ENCODE results near the gene PBX4.

The PBX4 gene

DNA sequence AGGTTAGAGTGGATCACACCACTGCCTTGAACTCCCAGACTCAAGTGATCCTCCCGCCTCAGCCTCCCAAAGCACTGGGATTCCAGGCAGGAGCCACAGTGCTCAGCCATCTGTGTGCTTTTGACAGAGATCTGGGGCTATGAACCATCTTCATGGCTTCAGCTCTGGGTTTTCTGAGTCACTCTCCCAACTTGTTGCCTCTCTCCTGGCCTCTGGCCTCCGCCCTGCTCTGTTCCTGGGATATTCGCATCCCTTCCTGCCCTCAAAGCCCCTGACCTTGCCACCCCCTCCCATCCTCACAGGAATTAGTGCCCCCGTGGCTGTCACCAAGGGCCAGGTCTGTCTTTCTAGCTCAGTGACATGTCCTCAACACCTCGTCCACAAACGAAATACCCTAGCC lies 30.7 kb upstream of the PBX4 start:
- no peak for DNase-seq (ENCODE audit: low read depth)

DNA sequence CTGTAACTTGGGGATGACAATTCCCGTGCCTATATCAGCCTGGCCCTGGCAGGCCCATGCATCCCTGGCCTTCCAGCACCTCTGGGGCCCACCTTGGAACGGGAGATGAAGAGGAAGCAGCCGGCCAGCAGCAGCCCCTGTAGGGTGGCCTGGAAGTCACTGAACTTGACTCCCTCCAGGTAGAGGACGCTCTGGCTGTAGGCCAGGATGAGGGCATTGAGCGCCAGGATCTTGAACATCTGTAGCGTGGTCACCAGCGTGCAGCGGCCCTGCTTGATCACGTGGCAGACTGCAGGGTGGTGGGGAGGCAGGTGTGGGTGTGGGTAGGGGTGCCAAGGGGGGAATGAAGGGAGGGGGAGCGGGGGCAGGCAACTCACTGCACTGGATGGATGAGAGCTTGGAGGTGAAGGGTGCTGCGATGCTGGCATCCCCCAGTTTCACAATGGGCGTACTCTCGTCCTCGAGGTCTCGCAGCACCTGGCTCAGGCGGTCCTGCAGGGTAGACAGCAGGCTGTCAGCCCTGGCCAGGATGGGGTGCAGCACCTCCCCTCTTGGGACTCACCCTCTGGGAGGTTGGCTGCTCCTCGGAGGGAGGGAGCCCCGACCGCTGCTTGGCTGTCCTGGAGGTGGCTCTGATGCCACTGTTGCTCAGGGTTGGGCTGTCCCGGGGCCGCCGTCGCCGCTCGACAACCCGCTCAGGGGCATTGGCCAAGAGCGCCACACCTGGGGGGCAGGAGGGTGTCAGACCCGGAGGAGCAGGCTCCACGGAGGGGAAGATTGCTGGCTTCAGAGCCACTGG lies 28.7 kb upstream of the PBX4 start:
- no peak for DNase-seq (ENCODE audit: low read depth)

DNA sequence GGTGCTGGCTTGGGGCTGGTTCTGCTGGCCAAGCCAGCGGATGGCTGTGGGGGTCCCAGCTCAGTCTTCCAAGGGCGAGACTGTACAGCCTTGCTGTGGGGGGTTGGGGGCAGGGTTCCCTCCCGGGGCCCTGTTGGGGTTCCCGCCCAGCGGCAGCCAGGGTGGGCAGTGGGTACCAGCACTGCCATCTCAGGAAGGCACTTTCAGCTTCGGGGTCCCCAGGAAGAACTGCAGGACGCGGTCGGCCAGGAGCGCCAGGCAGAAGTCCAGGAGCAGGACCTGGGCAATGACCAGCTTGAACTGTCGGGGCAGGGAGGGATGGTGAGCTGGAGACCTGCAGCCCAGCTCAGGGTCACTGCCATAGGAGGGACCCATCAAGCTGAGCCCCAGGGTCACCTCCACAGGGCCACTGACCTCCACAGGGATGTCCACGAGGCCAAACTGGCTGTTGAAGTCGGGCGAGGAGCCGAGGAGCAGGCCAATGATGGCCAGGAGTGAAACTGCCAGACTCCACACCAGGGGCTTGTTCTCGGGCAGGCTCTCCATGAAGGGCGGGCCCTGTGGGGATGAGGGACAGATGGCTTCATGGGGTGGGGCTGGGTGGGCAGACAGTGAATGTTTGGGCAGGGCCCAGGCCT lies 26.9 kb upstream of the PBX4 start:
- no peak for DNase-seq (ENCODE audit: low read depth)

DNA sequence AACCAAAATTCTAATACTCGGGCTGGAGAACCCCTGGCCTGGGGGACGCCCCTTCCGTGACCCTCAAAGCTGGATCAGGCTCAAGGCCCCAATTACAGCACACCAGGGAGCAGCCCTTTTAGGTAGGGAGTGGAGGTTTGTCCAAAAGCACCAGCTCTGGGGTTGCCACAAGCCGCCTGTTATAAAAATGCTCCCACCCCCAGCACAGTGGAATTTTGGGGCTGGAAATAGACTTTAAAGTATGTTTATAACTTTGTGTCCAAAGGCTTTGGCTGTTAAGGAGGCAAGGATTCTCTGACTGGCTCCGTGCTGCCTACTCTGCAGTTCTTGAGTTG lies 25.5 kb upstream of the PBX4 start:
- no peak for DNase-seq (ENCODE audit: low read depth)

DNA sequence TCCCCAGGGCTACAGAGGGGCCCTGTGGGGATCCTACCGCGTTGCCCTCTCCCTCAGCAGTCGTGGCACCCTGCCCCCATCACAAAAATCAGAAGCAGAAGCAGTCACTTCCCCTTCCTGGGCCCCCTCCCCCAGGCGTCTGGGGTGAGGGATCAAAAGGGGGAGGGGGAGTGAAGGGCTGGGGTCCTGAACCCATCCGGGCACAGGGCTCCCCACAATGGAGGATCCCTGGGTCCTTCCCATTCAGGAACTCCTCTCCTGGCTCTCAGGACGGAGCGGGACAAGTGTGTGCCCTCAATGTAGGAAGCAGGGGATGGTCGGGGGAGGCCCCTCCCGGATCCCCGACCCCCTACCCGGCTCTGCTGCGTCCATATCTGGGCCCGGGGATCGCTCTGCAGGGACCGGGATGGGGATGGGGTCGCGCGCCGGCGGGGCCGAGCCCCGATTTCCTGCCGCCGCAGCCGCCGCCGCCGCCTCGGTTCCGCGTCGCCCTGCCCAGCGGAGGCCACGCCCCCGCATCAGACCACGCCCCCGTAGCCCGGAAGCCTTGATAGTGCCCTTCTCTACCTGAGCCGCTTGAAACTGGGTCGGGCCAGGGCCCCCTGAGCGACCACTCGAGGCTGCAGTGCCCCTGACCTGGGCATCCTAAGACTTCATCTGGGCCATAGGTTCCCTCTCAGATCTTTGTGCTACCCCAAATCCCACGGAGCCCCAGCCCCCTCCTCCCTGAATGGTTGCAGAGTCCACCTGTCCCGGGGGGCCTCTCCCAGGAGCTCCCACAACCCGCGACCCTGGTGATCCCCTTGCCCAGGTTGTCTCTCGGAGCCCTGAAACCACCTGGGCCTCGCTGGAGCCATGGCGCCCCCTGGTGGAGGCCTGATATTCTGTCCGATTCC lies 24.9 kb upstream of the PBX4 start, which contains the start of gene GMIP:
Gene GMIP (minus strand): TSS at position 500 of the 896 bp plus-strand sequence. CDS start 128 bp downstream, at position 372.
- DNase-seq (ENCODE audit: low read depth): no peak

DNA sequence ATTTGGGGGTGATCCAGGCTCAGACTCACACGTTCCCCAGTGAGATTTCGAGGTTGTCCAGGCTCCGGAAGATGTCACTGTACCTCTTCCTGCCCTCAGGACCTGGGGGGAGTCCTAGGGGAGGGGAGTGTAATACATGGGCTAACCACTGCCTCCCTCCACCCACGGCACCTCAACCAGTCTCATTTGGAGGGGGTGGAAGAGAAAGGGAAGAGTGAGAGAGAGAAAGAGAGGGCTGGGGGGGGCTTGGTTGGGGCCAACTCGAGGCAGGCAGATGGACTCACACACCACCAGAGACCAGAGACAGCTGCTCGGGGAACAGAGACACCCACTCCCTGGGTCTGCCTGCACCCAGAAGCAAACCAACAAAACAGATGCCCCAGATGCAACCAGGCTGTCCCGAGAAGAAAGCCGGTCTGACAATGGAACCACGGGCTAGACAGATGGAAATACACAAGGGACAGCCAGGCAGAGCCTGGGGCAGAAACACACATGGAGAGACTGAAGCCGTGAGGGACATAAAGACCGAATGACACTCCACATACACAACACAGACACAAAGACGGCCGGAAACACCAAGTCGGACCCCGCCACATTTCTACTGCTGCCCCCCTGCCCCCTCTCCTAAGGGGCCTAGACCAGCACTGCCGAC lies 24.1 kb upstream of the PBX4 start:
- no peak for DNase-seq (ENCODE audit: low read depth)

DNA sequence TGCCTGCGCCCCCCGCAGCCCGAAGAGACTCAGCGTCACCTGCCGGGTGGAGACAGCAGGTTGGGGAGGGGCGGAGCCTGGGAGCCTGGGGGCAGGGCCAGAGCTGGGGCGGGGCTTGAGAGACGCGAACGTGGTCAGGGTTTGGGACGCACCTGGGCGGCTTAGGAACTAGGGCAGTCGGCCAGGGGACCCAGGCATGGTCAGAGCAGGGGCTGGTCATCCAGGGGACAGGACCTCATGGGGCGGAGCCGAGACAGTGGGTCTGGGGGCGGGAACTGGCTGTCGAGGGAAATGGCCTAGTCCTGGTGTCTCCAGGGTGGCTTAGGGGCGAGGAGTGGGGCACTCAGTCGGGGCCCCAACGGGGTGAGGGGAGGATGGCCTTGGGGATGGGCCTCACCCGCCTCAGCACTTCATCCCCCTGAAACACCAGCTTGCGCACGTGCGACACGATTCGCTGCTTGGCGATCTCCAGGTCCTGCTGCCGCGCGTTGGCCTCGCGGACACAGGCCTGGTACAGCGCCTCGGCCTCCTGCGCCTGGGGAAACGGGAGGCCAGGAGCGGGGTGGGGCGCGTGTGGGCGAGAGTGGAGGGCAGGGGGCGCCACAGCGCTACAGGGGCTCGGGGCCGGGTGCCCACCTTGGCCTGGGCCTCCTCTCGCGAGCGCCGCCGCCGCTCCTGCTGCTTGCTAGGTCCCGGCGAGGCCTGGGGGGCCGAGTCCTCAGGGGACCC lies 19.2 kb upstream of the PBX4 start:
- no peak for DNase-seq (ENCODE audit: low read depth)

DNA sequence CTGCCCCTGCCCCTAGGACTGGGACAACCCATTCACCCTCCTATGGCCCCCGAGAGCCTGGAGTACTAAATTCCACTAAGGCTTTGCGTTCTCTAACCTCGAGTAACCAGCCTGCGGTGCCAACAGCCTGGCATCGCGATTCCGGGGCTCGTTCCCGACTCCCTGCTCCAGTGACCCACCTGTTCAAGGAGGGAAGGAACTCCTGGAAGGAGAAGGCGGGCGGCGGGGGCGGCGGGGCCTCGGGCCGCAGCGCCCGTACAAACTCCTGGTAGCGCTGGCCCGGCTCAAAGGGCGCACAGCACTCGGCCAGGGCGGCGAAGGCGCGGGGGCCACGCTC lies 18.7 kb upstream of the PBX4 start:
- no peak for DNase-seq (ENCODE audit: low read depth)

DNA sequence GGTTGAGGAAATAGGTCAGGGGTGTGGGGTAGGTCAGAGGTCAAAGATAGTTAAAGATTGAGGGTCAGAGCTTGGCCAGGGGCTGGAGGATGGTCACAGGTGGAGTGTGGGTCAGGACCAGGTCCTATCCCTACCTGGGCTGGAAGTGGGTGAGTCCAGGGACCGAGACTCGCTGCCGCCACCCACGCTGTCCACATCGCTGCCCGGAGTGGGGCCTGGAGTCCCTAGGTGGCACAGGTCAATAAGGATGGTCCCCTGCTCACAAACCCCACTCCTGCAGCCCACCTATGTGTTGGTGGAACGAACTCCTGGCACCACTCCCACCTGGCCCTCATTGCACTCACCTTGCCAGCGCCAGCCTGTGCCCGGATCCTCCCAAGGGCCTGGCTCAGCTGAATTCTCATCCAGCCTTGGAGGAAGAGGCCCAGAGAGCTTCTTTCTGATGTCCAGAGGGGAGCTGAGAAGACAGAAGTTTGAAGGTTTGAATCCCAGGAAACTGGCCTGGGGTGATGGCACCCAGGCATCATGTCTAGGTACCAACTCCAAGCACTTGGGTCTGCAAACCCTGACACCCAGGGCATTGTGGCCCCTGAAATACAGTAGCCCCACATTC lies 18.2 kb upstream of the PBX4 start:
- DNase-seq (ENCODE audit: low read depth): no peak

DNA sequence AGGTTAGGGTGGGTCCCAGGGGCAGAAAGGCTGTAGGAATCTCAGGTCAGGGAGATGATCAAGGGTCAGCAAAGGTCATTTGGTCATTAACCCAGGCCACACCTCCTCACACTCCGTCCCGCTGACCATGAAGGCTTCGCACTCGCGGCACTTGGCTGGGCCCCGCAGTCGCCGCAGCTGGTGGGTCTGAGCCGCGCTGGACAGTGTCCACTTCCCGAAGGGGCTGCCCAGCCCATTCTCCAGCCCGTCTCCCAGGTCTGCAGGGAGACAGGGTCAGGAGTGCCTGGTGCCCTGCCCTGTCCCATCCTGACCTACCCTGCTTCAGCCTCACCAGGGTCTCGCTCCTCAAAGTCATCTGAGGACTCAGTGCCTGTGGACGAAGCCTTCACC lies 16.8 kb upstream of the PBX4 start:
- no peak for DNase-seq (ENCODE audit: low read depth)

DNA sequence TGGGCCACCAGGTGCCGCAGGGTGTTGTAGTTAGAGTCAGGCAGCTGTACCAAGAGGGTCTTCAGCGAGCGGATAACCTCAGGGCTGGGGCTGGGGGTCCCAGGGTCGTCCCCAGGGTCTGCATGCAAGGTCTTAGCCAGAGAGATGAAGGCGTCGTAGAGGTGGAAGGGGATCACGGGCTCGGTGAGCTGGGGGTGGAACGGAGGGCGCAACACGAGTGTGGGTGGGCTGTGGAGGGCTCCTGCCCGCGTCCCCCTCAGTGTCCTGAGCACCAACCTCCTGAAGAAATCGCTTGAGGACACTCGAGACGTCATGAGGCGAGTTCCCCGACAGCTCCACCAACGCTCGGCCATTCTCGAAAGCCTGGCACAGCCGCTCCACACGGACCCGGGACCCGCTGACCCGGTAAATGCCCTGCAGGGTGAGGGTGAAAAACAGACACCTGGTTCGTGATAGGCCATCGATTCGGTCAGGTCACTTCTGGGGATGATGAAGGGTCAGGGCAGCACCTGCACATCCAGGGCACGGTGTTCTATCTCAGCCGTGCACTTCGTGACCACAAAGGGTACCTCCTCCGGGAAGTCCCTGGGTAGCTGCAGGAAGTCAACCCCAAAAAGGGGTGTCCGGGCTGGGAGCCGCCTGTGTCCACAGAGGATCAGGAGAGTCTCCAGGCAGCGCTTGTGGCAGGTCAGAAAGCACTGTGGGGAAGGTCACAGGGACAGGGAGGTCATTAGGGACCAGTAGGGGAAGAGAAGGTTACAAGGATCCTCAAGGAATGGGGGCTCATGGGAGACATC lies 16.2 kb upstream of the PBX4 start:
- DNase-seq (ENCODE audit: low read depth): no peak

DNA sequence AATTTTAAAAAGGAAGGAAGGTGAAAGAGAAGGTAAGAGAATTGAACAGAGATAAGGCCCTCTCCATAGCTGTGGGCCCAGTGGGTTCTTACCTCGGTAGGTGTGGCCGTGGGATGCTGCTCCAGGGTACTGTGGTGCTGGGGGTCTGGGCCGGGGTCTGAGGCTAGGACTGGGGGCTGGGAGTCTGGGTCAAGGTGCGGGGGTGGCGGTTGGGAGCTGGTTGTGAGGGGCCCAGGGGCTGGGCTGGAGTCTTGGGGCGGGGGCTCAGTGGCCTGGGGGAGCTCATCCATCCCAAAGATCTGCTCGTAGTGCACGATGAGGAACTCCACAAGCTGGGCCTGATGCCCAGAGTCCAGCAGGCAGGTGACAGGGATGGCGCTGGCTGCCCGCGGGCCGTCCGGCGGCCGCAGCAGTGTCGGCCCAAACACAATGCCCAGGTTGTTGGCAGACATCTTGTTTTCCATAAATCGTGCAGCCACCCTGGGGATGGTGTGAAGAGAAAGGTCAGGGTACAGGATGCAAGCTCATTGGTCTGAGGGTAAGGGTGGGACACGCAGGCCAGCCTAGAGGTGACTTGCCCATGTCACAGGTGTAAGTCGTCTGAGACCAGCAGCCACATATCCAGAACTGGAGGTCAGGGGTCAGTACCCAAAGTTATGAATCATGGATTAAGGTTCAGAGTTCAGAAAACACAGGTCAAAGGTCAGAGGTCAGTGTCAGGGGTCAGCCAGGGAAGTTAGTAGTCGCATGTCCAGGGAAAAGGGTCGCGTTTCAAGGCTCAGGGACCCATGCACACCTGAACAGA lies 15.4 kb upstream of the PBX4 start:
- no peak for DNase-seq (ENCODE audit: low read depth)

DNA sequence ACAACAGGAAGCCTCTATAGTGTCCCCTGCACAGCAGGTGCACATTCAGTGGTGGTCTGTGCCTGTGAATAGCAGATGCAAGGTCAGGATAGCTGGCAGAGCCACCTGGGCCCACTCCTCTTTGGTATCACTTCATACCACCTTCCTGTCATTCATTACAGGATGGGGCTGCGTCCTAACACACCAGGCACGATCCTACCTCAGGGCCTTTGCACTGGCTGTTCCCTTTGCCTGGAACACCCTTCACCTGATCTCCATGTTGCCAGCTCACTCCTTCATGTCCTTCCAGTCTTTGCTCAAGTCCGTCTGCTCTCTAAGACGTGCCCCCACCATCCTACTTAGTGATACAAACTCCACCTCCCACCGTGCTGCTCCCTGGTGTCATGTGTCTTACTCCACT lies 14.2 kb upstream of the PBX4 start:
- no peak for DNase-seq (ENCODE audit: low read depth)

DNA sequence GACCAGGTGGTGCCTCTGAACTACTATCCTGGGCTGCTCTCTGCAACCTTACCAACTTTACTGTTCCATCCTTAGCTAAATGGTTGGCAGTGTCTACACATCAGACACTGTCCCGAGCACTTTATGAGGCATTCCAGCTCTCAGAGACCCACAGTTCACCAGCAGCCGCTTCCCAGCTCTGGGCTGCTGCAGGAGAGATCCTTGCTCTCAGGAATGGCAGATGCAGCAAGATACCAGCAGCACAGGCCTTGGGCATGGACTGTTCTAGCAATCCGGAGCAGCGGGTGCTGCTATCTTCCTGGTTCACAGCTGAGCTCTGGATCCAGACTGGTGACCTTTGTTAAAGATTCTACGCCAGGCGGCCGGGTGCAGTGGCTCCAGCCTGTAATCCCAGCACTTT lies 12.9 kb upstream of the PBX4 start:
- no peak for DNase-seq (ENCODE audit: low read depth)

DNA sequence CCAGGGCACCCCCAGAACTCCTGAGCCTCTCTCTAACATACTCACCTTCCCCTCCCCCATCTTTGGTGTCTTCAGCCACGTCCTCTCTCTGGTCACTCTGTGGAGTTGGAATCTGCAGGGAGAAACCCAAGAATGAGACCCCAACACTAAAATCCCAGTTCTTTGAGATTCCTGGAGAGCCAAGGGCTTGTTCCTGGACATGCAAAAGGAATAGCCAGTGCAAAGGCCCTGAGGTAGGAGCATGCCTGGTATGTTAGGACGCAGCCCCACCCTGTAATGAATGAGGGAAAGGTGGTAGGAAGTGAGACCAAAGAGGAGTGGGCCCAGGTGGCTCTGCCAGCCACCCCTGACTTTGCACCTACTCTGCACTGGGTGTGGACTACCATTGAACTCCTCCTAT lies 11.9 kb upstream of the PBX4 start:
- DNase-seq (ENCODE audit: low read depth): no peak

DNA sequence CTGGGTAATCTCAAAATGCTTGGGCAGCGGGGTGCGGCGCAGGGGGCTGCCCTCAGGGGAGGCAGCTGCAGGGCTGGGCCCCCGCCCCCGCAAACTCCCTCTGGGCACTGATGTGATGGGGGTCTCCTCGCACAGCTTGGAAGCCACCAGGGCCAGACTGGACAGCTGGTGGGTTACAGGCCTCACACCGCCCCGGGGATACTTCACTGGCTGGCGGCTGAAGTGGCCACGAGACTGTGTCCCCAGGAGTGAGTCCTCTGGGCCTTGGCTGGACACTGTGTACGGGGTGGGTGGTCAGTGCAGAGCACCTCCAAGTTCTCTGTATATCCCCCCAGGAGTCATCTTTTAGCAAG lies 11.6 kb upstream of the PBX4 start:
- no peak for DNase-seq (ENCODE audit: low read depth)

DNA sequence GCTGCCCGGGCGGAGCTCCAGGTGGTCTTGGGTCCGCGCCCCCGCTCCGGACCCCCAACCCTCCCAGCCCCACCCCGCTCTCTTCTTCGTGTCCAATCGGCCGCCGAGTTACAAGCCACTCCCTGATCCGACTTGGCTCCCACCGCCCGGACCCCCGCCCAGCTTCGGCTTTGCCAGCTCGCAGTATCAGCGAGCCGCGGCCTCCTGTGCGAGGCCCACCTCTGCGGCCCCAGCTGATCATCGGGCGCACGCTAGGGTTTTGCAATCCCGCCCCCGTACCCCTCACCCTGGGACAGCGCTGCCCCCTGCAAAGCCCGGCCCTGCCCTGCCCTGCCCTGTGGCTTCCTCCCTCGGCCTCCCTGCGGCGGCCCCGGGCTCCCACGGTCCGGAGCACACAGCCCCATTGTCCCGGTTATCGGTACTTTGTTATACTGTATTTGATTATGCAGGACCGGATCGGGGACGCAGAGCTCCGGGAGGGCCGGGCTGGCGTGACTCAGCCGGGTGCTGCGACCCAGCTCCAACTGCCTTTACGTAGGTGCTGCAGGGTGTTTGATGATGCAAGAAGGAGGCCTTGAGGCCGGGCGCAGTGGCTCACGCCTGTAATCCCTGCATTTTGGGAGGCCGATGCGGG lies 10.1 kb upstream of the PBX4 start:
- DNase-seq (ENCODE audit: low read depth): no peak

DNA sequence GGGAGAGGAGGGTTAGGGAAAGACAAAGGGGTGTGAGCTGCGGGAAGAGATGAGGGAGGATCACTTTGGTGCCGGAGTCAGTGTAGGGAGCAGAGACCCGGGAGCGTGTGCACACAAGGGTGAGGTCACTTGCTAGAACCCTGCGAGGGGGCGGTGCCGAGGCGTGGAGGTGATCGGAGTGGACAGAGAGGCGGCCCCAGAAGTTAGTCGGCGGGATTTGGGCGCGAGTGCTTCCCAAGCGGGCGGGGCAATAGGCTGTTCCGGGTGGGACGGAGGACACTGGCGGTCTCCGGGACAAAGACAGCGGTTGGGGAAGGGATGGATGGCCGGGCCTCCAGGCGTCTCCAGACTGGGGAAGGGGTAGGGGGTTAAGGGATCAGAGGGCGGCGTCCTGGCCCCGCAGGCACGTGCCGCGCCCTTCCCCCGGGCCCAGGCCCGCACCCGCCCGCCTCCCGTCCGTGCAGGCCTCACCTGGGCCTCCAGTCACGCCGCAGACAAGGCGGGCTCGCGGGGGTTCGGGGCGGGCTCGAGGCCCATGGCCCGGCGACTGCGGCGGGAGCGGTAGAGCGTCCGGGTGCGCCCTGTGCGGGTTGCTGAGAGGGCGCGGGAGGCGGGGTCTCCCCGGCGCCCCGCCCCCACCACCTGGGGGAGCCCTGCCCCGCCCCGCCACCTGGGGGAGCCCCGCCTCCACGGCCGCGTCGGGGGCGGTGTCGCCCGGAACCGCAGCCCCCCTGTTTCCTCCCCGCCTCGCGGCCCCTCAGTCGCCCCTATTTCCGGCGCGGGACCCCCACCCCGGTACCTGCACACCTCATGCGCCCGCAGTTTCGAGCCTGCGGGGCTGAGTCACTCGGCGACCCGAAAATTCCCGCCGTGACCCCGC lies 9.4 kb upstream of the PBX4 start, which contains the start of gene LPAR2:
Gene LPAR2 (minus strand): TSS at position 600 of the 880 bp plus-strand sequence. CDS start 945 bp downstream, outside the sequence.
- DNase-seq (ENCODE audit: low read depth): no peak

Measured in GM04503 (cell line).